HL-60 (cell line): ENCODE results near the gene GEMIN4.

Experiments
- DNase-seq, 2 experiments: peaks; one replicate each; pipeline ENCODE4 v3.0.0-alpha.2; 2010 to 2020; ENCODE audit warnings: low read depth in 1 of 2, low spot score in 1 of 2
- H3K27ac ChIP-seq: fragments of 250-450 bp; sonication (Bioruptor Pico); replicated peaks from 2 replicates; pipeline ENCODE4 v1.5.1; 2020; ENCODE audit warnings: mild to moderate bottlenecking, moderate library complexity
- H3K27me3 ChIP-seq: fragments of 250-450 bp; sonication (Bioruptor Pico); 2 replicates; pipeline ENCODE4 v1.5.1; 2021; ENCODE audit warnings: mild to moderate bottlenecking, moderate library complexity; ENCODE audit not compliant: insufficient read depth, poor library complexity, severe bottlenecking
- H3K4me3 ChIP-seq: replicated peaks from 2 replicates; pipeline ENCODE4 v1.5.1; 2011; ENCODE audit warnings: mild to moderate bottlenecking, control low read depth, low read length; ENCODE audit not compliant: insufficient read depth
- CTCF ChIP-seq: IDR thresholded peaks from one replicate; pipeline ENCODE4 v1.5.1; 2011; ENCODE audit warnings: low read length, control low read depth, inconsistent platforms; ENCODE audit not compliant: insufficient read depth
- GABPA ChIP-seq: IDR thresholded peaks from 2 replicates; pipeline ENCODE4 v1.6.1; 2012; ENCODE audit warnings: low read depth
- POLR2AphosphoS5 ChIP-seq: IDR thresholded peaks from 2 replicates; pipeline ENCODE4 v1.6.1; 2012; ENCODE audit warnings: low read depth
- SPI1 ChIP-seq: IDR thresholded peaks from 2 replicates; pipeline ENCODE4 v1.6.1; 2012; ENCODE audit warnings: low read depth, mild to moderate bottlenecking, borderline replicate concordance
- TF ChIP-seq, protein P1 (sequence below): IDR thresholded peaks from 2 replicates; pipeline ENCODE4 v1.6.1; 2012; ENCODE audit warnings: low read depth; ENCODE audit not compliant: insufficient replicate concordance

GEMIN4 gene

GRCh38 chr17:725084-725483 lies 27.0 kb downstream of the GEMIN4 start:
- no peak for TF ChIP-seq POLR2AphosphoS5
- TF ChIP-seq CTCF, result no peak
- TF ChIP-seq, protein P1, sequence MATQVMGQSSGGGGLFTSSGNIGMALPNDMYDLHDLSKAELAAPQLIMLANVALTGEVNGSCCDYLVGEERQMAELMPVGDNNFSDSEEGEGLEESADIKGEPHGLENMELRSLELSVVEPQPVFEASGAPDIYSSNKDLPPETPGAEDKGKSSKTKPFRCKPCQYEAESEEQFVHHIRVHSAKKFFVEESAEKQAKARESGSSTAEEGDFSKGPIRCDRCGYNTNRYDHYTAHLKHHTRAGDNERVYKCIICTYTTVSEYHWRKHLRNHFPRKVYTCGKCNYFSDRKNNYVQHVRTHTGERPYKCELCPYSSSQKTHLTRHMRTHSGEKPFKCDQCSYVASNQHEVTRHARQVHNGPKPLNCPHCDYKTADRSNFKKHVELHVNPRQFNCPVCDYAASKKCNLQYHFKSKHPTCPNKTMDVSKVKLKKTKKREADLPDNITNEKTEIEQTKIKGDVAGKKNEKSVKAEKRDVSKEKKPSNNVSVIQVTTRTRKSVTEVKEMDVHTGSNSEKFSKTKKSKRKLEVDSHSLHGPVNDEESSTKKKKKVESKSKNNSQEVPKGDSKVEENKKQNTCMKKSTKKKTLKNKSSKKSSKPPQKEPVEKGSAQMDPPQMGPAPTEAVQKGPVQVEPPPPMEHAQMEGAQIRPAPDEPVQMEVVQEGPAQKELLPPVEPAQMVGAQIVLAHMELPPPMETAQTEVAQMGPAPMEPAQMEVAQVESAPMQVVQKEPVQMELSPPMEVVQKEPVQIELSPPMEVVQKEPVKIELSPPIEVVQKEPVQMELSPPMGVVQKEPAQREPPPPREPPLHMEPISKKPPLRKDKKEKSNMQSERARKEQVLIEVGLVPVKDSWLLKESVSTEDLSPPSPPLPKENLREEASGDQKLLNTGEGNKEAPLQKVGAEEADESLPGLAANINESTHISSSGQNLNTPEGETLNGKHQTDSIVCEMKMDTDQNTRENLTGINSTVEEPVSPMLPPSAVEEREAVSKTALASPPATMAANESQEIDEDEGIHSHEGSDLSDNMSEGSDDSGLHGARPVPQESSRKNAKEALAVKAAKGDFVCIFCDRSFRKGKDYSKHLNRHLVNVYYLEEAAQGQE, result no peak
- TF ChIP-seq GABPA, result no peak
- no peak for TF ChIP-seq SPI1
- Histone ChIP-seq H3K27ac (no peak overlapping the region), H3K4me3 (no peak overlapping the region), H3K27me3 (no peaks in the 10 kb centered on the region)
- DNase-seq, result no peak

DNA sequence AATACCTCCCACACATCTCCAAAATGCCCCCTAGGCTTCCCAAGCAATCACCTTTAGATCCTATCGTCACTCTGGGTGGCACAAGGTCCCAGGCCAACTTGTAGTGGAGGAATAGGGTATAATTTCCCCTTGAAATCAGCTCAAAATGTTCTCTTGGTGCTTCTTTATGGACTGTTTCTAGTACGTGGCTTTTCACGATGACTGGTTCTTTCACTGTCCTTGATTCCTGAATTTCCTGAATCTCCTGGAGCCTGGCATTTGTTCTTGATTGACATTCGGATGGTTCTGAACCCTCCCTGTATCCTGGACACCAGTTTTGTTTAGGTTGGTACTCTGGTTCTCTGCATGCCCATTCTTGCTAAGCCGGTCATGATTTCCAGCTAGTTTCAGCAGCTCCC lies 30.5 kb downstream of the GEMIN4 start:
- no peak overlapping the region for H3K27ac ChIP-seq
- no peak for DNase-seq

GRCh38 chr17:720706-721539 lies 31.1 kb downstream of the GEMIN4 start:
- H3K27ac ChIP-seq, result no peak overlapping the region
- TF ChIP-seq, protein P1, result no peak
- TF ChIP-seq POLR2AphosphoS5 (no peak), CTCF (no peak), GABPA (no peak), SPI1 (no peak)
- H3K4me3 ChIP-seq, result no peak overlapping the region
- H3K27me3 ChIP-seq, result no peaks in the 10 kb centered on the region
- DNase-seq, result no peak

More for the DNA sequence above, 30.5 kb downstream of the GEMIN4 start:
- Histone ChIP-seq H3K4me3 (no peak overlapping the region), H3K27me3 (no peaks in the 10 kb centered on the region)
- TF ChIP-seq, protein P1, result no peak
- TF ChIP-seq CTCF (no peak), SPI1 (no peak), POLR2AphosphoS5 (no peak), GABPA (no peak)
